ENCODE data around the gene SNRPB2.

Gene SNRPB2

DNA sequence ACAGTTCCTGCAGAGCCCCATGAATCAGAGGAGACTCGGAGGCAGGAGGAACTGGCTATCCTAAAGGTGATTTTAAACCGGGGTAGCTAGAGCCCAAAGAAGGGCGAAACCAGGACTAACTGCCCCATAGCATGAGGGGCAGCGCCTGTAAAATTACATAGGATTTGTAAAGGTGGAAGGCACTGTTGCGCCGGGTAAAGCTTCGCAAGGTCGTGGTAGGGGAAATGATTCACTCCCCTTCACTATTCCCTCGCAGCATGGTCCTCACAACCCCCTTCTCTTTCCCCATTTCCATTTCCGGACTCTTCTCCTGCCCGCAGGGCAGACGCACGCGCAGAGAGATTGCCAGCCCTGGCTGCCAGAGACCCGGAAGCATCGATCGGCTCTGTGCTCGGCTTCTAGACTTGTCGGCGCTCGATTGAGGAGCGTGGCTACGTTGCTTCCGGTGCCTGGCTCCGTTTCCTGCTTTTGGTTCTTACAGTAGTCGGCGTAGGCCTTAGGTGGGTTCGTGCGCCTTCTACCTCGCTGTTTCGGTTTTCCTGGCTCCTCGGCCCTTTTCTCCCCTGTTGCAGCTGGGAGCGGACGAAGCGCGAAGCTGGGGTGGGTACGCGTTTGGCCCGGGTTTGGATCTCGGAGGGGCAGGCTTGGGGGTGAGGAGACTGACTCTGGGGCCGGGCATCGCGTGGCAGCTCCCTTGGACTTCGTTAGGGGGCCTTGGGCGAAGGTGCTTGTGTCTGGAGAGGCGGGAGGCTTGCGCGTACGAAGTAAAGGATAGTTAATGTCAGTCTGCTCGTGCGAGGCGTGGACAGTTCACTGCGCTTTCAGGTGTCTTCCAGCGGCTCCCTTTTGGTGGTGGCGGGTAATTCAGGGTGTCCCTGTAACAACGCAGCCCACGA, at the start of gene SNRPB2:
Gene SNRPB2 (plus strand): TSS at position 462 of the 896 bp plus-strand sequence. CDS start 1,677 bp downstream, outside the sequence.
- TF ChIP-seq, protein P1, sequence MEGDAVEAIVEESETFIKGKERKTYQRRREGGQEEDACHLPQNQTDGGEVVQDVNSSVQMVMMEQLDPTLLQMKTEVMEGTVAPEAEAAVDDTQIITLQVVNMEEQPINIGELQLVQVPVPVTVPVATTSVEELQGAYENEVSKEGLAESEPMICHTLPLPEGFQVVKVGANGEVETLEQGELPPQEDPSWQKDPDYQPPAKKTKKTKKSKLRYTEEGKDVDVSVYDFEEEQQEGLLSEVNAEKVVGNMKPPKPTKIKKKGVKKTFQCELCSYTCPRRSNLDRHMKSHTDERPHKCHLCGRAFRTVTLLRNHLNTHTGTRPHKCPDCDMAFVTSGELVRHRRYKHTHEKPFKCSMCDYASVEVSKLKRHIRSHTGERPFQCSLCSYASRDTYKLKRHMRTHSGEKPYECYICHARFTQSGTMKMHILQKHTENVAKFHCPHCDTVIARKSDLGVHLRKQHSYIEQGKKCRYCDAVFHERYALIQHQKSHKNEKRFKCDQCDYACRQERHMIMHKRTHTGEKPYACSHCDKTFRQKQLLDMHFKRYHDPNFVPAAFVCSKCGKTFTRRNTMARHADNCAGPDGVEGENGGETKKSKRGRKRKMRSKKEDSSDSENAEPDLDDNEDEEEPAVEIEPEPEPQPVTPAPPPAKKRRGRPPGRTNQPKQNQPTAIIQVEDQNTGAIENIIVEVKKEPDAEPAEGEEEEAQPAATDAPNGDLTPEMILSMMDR (IDR thresholded peaks at IDR 0.05; ENCODE audit: low read depth, low read length): no peak
- H3K4me3 ChIP-seq (ENCODE audit: low read depth, low read length): peak within 1 kb of the TSS; percentile 70

GRCh38 chr20:16684416-16684815, 45.4 kb upstream of the SNRPB2 start:
- H3K4me3 ChIP-seq (ENCODE audit: low read depth, low read length): no peak overlapping the region
- TF ChIP-seq, protein P1 (IDR thresholded peaks at IDR 0.05; ENCODE audit: low read depth, low read length): no peak

DNA sequence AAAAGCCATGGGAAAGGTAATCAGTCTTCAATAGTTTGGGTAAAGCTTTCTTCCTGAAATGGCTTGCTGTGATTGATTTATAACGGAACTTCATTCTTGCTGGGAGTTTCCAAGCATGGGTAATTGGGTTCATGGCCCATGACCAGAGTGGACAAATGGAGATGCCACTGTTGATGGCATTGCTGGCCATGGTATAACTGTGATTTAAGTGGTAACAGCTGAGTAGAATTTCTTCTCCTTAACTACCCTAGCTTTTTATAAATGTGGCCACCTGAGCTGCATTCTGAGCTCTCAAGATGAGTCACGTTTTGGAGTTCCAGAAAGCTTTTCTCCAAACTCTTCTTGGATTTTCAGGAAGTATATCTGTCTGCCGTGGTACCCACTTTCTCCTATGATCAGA, 39.9 kb upstream of the SNRPB2 start:
- no peak overlapping the region for H3K4me3 ChIP-seq (ENCODE audit: low read depth, low read length)
- TF ChIP-seq, protein P1 (IDR thresholded peaks at IDR 0.05; ENCODE audit: low read depth, low read length): no peak

GRCh38 chr20:16691381-16691780, 38.4 kb upstream of the SNRPB2 start:
- H3K4me3 ChIP-seq (ENCODE audit: low read depth, low read length): no peak overlapping the region
- TF ChIP-seq, protein P1 (IDR thresholded peaks at IDR 0.05; ENCODE audit: low read depth, low read length): no peak

DNA sequence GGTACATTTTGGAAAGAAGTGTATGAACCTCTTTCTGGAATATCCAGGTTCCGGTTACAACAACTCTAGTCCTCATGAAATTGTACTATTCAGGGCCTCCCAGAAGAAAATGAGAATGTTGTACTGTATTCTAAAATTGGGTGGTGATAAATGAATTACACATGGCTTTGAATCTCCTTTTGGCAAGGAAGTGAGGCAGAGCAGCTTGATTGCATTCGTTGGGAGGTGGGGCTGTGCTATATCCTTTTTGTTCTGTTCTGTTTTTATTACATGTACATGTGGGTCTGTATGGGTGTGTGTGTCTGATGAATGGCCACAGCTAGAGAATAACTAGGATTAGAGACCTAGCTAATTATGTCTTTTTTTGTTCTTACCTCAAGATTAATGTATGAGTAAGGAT, 37.8 kb upstream of the SNRPB2 start:
- TF ChIP-seq, protein P1 (IDR thresholded peaks at IDR 0.05; ENCODE audit: low read depth, low read length): no peak
- H3K4me3 ChIP-seq (ENCODE audit: low read depth, low read length): no peak overlapping the region

DNA sequence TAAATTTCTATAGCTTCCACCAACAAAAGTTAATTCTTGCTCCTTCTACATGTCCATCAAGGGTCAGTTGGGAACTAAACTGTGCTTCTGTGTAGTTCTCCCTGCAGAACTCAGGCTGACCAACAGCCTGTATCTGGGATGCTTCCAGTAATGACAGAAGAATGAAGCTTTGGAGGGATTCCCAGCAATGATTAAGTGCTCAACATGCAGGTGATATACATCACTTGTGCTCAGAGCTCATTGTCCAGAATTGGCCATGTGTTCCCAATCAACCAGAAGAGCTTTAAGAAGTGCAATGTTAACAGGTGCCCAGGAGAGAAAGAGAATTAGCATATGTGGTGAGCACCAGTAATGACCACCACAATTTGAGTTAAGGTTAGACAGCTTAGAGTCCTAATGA, 37.4 kb upstream of the SNRPB2 start:
- H3K4me3 ChIP-seq (ENCODE audit: low read depth, low read length): no peak overlapping the region
- TF ChIP-seq, protein P1 (IDR thresholded peaks at IDR 0.05; ENCODE audit: low read depth, low read length): no peak

GRCh38 chr20:16693278-16693677, 36.5 kb upstream of the SNRPB2 start:
- no peak overlapping the region for H3K4me3 ChIP-seq (ENCODE audit: low read depth, low read length)
- TF ChIP-seq, protein P1 (IDR thresholded peaks at IDR 0.05; ENCODE audit: low read depth, low read length): no peak

Data from WI38 (cell line).